Measurements from ENCODE around the gene SNX32. TPM values are rescaled to one million over a fixed set of nuclear protein-coding genes. Genes with fewer than 3 reads are reported as not detected.

SNX32 gene
- total and polyA plus RNA-seq, 2 of the 13 experiments (the other 11 are each of a cell fraction or from before 2014, with no cell fraction given), result 0.09 to 0.34 TPM

DNA sequence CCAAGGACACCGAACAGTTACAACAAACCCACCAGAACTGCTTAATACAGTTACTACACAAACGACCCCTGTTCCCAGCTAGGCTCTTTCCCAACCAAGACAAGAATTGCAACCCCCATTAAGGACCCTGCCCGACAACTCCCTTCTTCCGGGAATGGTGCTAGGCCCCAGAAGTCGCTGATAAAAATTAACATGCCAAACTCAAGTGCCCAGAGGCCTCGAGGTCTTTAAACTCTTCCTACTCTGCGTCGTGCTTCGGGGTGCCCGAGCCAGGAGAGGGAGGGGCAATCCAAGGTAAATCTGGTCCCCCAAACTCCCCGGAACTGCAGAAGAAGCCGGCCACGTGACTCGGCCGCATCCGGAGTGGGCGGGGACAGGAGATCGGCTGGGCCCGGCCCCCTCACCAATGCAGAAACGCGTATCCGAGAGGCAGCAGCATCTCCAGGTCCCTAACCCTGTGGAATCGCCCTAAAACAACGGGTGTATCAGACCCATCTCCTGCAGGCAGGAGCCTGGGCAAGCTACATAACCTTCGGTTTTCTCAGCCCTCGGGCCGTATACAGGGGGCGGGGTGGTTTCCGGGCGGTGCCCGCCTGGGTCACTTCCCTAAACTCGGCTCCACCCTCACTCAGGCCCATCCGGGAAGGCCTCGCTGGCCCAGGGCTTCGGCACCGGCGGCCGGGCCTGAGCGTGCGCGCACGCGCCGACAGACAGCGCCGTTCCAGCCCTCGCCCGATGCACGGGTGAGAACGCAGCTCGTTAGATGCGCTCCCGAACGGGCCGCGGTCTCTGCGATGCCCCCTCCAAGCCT lies 23.1 kb downstream of the SNX32 start (continued):
- TF ChIP-seq, protein P1, sequence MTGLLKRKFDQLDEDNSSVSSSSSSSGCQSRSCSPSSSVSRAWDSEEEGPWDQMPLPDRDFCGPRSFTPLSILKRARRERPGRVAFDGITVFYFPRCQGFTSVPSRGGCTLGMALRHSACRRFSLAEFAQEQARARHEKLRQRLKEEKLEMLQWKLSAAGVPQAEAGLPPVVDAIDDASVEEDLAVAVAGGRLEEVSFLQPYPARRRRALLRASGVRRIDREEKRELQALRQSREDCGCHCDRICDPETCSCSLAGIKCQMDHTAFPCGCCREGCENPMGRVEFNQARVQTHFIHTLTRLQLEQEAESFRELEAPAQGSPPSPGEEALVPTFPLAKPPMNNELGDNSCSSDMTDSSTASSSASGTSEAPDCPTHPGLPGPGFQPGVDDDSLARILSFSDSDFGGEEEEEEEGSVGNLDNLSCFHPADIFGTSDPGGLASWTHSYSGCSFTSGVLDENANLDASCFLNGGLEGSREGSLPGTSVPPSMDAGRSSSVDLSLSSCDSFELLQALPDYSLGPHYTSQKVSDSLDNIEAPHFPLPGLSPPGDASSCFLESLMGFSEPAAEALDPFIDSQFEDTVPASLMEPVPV (CRISPR knock-in tag; IDR thresholded peaks at IDR 0.05), result 0 out of 2 replicates have a peak, but pooled peaks have one; percentile 25
- TF ChIP-seq, protein P2, sequence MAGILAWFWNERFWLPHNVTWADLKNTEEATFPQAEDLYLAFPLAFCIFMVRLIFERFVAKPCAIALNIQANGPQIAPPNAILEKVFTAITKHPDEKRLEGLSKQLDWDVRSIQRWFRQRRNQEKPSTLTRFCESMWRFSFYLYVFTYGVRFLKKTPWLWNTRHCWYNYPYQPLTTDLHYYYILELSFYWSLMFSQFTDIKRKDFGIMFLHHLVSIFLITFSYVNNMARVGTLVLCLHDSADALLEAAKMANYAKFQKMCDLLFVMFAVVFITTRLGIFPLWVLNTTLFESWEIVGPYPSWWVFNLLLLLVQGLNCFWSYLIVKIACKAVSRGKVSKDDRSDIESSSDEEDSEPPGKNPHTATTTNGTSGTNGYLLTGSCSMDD (CRISPR knock-in tag; IDR thresholded peaks at IDR 0.05), result no peak
- no peak for TF ChIP-seq ZFP62 (CRISPR knock-in tag; IDR thresholded peaks at IDR 0.05)
- TF ChIP-seq ZC3H13 (CRISPR knock-in tag; IDR thresholded peaks at IDR 0.05), result no peak
- peak; percentile 78; the same call in 1 of the 2 replicates for TF ChIP-seq GLI4 (CRISPR knock-in tag; IDR thresholded peaks at IDR 0.05; ENCODE audit: borderline replicate concordance)
- TF ChIP-seq, protein P3, sequence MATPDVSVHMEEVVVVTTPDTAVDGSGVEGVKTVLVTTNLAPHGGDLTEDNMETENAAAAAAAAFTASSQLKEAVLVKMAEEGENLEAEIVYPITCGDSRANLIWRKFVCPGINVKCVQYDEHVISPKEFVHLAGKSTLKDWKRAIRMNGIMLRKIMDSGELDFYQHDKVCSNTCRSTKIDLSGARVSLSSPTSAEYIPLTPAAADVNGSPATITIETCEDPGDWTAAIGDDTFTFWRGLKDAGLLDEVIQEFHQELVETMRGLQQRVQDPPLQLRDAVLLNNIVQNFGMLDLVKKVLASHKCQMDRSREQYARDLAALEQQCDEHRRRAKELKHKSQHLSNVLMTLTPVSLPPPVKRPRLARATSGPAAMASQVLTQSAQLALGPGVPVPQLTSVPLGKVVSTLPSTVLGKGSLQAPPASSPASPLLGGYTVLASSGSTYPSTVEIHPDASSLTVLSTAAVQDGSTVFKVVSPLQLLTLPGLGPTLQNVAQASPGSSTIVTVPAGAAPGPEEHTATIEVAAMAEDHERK (CRISPR knock-in tag; IDR thresholded peaks at IDR 0.05; ENCODE audit: low read depth), result no peak
- TF ChIP-seq MIXL1 (CRISPR knock-in tag; IDR thresholded peaks at IDR 0.05), result no peak
- TF ChIP-seq POGZ (CRISPR knock-in tag; IDR thresholded peaks at IDR 0.05), result peak; percentile 46; the same call in 1 of the 2 replicates
- TF ChIP-seq, protein P4, sequence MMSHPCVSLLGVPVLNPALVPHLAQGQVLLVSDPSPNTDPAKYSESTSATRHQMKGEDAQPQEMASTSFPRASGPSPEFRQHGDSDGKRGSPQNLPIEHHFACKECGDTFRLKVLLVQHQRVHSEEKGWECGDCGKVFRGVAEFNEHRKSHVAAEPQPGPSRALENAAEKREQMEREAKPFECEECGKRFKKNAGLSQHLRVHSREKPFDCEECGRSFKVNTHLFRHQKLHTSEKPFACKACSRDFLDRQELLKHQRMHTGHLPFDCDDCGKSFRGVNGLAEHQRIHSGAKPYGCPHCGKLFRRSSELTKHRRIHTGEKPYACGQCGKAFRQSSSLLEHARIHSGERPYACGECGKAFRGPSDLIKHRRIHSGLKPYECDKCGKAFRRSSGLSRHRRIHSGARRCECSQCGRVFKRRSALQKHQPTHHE (CRISPR knock-in tag; IDR thresholded peaks at IDR 0.05; ENCODE audit: borderline replicate concordance), result peak; percentile 50; the same call in 1 of the 2 replicates
- TF ChIP-seq, protein P5, sequence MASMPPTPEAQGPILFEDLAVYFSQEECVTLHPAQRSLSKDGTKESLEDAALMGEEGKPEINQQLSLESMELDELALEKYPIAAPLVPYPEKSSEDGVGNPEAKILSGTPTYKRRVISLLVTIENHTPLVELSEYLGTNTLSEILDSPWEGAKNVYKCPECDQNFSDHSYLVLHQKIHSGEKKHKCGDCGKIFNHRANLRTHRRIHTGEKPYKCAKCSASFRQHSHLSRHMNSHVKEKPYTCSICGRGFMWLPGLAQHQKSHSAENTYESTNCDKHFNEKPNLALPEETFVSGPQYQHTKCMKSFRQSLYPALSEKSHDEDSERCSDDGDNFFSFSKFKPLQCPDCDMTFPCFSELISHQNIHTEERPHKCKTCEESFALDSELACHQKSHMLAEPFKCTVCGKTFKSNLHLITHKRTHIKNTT (CRISPR knock-in tag; IDR thresholded peaks at IDR 0.05), result no peak
- no peak; the same call in 1 of the 2 replicates for TF ChIP-seq NR2F2 (IDR thresholded peaks at IDR 0.05; ENCODE audit: borderline replicate concordance, low read depth)
- TF ChIP-seq CENPT (CRISPR knock-in tag; IDR thresholded peaks at IDR 0.05; ENCODE audit: low read depth), result no peak
- TF ChIP-seq ZNF839 (CRISPR knock-in tag; IDR thresholded peaks at IDR 0.05; ENCODE audit: borderline replicate concordance), result no peak
- TF ChIP-seq, protein P6, sequence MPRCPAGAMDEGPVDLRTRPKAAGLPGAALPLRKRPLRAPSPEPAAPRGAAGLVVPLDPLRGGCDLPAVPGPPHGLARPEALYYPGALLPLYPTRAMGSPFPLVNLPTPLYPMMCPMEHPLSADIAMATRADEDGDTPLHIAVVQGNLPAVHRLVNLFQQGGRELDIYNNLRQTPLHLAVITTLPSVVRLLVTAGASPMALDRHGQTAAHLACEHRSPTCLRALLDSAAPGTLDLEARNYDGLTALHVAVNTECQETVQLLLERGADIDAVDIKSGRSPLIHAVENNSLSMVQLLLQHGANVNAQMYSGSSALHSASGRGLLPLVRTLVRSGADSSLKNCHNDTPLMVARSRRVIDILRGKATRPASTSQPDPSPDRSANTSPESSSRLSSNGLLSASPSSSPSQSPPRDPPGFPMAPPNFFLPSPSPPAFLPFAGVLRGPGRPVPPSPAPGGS (CRISPR knock-in tag; IDR thresholded peaks at IDR 0.05), result no peak
- TF ChIP-seq MATR3 (CRISPR knock-in tag; IDR thresholded peaks at IDR 0.05), result no peak
- 0 out of 2 replicates have a peak, but pooled peaks have one; percentile 32 for TF ChIP-seq CHCHD3 (CRISPR knock-in tag; IDR thresholded peaks at IDR 0.05)
- no peak for TF ChIP-seq YY1 (IDR thresholded peaks at IDR 0.05; ENCODE audit: insufficient read depth, insufficient replicate concordance, low read depth, low read length)
- TF ChIP-seq ZNF589 (CRISPR knock-in tag; conservative IDR thresholded peaks at IDR 0.05), result no peak
- TF ChIP-seq RARA (CRISPR knock-in tag; IDR thresholded peaks at IDR 0.05), result no peak; the same call in 1 of the 2 replicates
- TF ChIP-seq ZNF264 (CRISPR knock-in tag; IDR thresholded peaks at IDR 0.05), result no peak
- peak; percentile 26 for TF ChIP-seq YEATS2 (CRISPR knock-in tag; IDR thresholded peaks at IDR 0.05; ENCODE audit: borderline replicate concordance)
